D721Med (cell line): ENCODE data around the gene SLC38A3.

Experiments
- DNase-seq: peaks from one replicate; pipeline ENCODE4 v3.0.0; 2011; ENCODE audit warnings: low spot score; ENCODE audit not compliant: insufficient read length
- FAIRE-seq: peaks from 2 replicates; lab custom pipeline; 2011; peaks lifted over from hg19 to GRCh38; lab: Jason Lieb, UNC
- CTCF ChIP-seq: IDR thresholded peaks from 2 replicates; pipeline ENCODE4 v1.5.1; 2012; ENCODE audit warnings: mild to moderate bottlenecking, control low read depth; ENCODE audit not compliant: insufficient read depth; ENCODE audit errors: missing control alignments

Gene SLC38A3

GRCh38 chr3:50218448-50218847 lies 13.4 kb downstream of the SLC38A3 start:
- DNase-seq (no peak), FAIRE-seq (no peak)
- TF ChIP-seq CTCF, result no peak

- TF ChIP-seq CTCF, result no peak
- DNase-seq (no peak), FAIRE-seq (no peak)
Measured at GRCh38 chr3:50219285-50219684, 14.2 kb downstream of the SLC38A3 start.

- DNase-seq (no peak), FAIRE-seq (no peak)
- no peak for TF ChIP-seq CTCF
Measured at GRCh38 chr3:50220109-50220508, 15.0 kb downstream of the SLC38A3 start.

- no peak for FAIRE-seq
- no peak for TF ChIP-seq CTCF
- DNase-seq, result no peak
Measured at GRCh38 chr3:50221051-50221410, 16.0 kb downstream of the SLC38A3 start.

- no peak for TF ChIP-seq CTCF
- DNase-seq (no peak), FAIRE-seq (no peak)
Measured at GRCh38 chr3:50221411-50222168, 16.5 kb downstream of the SLC38A3 start.

- FAIRE-seq (no peak), DNase-seq (no peak)
- no peak for TF ChIP-seq CTCF
Measured at GRCh38 chr3:50222169-50222528, 17.1 kb downstream of the SLC38A3 start.

- DNase-seq (no peak), FAIRE-seq (no peak)
- TF ChIP-seq CTCF, result no peak
Measured at GRCh38 chr3:50224639-50225038, 19.6 kb downstream of the SLC38A3 start.
